LNCaP clone FGC (cell line): Measurements from ENCODE around the gene MINDY3.

ENCODE experiments used
- DNase-seq: peaks from one replicate; pipeline ENCODE4 v3.0.0-alpha.2; 2011; ENCODE audit warnings: low read depth
- H3K4me3 ChIP-seq: 2 replicates; pipeline ENCODE4 v1.5.1; 2011; ENCODE audit warnings: mild to moderate bottlenecking, low read depth, low read length, control low read depth
- TF ChIP-seq, protein P1 (sequence below): IDR thresholded peaks from 2 replicates; pipeline ENCODE4 v1.5.1; 2012; ENCODE audit warnings: mild to moderate bottlenecking; ENCODE audit not compliant: control insufficient read depth, insufficient read depth; ENCODE audit errors: extremely low read depth

MINDY3 gene

DNA sequence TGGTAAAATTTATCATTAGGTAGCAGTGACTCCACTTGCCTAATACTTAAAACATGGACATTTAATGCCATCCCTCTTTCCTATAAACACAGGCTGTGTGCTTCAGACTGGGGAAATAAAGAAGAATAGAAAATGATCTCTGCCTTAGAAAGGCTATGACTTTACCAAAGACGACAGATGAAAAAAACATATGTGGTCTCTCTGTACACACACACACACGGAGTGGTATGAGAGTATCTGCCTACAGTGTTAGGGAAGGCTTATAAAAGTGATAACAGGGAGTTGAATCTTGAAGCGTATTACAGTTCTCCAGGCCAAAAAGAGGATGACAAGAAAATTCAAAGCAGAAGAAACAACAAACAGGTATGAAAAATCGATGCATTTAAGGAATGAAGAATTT lies 38.2 kb downstream of the MINDY3 start:
- DNase-seq = no peak
- no peak overlapping the region for H3K4me3 ChIP-seq
- TF ChIP-seq, protein P1, sequence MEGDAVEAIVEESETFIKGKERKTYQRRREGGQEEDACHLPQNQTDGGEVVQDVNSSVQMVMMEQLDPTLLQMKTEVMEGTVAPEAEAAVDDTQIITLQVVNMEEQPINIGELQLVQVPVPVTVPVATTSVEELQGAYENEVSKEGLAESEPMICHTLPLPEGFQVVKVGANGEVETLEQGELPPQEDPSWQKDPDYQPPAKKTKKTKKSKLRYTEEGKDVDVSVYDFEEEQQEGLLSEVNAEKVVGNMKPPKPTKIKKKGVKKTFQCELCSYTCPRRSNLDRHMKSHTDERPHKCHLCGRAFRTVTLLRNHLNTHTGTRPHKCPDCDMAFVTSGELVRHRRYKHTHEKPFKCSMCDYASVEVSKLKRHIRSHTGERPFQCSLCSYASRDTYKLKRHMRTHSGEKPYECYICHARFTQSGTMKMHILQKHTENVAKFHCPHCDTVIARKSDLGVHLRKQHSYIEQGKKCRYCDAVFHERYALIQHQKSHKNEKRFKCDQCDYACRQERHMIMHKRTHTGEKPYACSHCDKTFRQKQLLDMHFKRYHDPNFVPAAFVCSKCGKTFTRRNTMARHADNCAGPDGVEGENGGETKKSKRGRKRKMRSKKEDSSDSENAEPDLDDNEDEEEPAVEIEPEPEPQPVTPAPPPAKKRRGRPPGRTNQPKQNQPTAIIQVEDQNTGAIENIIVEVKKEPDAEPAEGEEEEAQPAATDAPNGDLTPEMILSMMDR = no peak

DNA sequence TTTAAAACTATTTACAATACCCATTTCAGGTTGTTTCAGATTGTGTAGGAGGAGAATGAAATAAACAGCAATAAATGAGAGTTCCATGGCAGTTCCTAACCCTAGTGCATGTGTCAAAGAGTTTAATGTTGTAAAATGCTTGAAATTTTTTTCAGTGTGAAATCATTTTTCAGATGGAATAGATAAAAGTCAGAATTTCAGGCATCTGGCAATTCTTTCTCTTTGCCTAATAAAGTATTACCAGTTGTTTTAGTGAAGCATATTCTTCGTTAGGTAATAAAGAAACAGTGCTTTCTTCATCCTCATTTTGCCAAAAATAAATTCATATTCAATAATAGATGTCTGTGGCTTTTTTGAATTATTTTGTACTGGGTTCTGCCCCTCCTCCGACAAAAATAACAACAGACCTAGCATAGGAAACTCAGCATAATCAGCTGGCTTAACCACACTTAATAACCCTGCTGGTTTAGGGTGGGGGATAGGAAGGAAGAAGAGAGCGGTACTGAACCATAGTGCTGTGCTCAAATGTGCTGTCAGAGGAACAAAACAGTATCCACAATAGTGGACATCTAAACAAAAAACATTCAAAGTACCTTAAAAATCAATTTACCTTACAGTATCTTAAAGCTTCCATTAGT lies 39.1 kb downstream of the MINDY3 start:
- TF ChIP-seq, protein P1 = no peak
- no peak for DNase-seq

DNA sequence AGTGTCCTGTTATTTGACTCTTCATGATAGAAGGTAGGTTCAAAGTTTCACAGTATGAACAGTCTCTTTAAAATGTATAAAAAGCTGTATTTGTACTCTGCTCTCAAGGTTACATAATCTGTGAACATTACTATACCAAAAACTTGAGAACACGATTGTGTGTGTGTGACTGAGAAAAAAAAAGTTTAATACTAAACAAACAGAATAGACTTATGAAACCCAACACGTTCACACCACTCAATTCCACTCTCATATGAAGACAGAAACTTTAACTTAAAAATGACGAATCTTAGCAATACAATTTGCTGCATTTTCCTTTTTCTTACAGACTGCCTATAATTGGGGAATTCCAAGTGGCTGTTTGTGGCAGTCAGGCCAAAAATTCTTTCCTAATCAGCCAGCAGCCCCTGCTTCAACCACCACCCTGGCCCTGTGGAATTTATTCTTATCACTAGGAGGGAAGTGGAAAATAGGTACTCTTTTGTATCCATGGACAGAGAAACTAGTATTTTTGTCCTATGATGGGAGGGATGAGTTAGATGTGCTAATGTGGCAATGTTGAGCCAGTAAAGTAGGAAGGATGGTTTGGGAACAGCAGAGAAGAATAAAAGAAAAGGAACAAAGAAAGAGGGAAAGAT lies 42.8 kb downstream of the MINDY3 start:
- TF ChIP-seq, protein P1 = no peak
- no peak for DNase-seq
- H3K4me3 ChIP-seq = no peak overlapping the region

More for the DNA sequence above, 39.1 kb downstream of the MINDY3 start:
- H3K4me3 ChIP-seq = no peak overlapping the region

DNA sequence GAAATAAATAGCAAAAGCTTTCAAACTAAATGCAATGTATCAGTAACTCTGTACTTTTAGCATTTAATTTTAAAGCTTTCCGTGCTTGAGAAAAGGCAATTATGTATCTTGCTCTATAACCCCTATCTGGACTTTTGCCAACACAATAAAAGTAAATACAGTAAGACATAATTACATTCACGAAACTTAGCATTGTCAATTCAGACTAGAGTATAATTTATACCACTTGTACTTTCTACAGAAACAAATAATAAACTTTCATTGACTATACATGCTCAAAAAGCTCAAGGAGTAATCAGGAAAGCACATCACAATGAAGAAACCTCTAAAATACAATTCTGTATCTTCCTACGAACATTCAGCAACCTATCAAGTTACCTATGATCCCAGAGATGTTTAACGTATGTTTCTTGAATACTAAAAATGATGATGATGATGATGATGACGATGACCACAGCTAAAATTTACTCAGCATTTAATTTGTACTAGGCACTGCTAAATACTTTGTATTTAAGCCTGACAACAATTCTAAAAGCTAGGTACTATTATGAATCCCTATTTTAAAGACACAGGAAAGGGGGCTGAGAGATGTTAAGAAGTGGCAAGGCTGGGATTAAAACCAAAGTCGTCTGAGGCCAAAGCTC lies 44.9 kb downstream of the MINDY3 start:
- H3K4me3 ChIP-seq = no peak overlapping the region
- TF ChIP-seq, protein P1 = no peak
- DNase-seq = no peak

DNA sequence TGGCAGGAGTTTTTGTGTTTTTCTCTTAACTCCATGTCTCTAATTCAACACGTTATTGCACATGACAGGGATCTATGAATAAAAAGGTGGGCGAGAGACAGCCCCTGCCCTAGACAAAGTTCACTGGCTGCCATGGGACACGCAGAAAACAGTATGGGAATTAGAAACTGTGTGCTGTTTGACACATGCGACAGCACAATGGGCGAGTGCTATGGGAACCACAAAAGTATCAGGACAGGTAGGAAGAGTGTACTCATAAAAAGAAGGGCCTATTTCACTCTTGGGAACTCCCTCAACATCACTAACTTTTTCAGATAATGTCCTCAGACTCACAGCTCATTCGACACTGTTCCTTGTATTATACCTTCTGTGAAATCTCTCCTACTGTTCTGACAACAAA lies 45.7 kb downstream of the MINDY3 start:
- TF ChIP-seq, protein P1 = no peak
- no peak overlapping the region for H3K4me3 ChIP-seq
- DNase-seq = no peak

DNA sequence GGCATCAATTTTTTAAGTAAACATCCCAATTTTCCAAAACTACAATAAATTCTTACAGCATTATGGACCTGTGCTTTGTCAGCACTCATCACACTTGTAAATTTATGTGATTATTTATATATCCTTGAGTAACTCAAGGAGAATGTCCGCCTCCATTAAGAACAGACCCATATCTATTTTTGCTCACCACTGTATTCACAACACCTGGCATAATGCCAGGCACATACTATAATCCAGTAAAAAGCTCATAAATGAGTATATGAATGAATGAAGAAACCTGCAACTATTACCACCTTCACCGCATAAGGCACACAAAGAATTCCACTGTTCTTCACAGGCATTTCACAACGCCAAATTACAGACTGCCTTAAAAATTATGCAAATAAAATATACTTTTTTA lies 46.9 kb downstream of the MINDY3 start:
- no peak overlapping the region for H3K4me3 ChIP-seq
- no peak for DNase-seq
- TF ChIP-seq, protein P1 = no peak
